GM19238 (cell line): Measurements from ENCODE around the gene HS3ST1.

Experiments
- DNase-seq: peaks from one replicate; pipeline ENCODE4 v3.0.0; 2011; ENCODE audit warnings: low spot score; ENCODE audit not compliant: insufficient read length

Gene HS3ST1

GRCh38 chr4:11435557-11435956, 6.9 kb upstream of the HS3ST1 start:
- DNase-seq = no peak

- DNase-seq = no peak
Measured at GRCh38 chr4:11431111-11431510, 2.4 kb upstream of the HS3ST1 start.

- DNase-seq = no peak
Measured at GRCh38 chr4:11430536-11430935, 1.8 kb upstream of the HS3ST1 start.

- DNase-seq = no peak
Measured at GRCh38 chr4:11429699-11430045, 978 bp upstream of the HS3ST1 start.

- peak; percentile 56 for DNase-seq
Measured at GRCh38 chr4:11428899-11429698, 405 bp upstream of the HS3ST1 start.

- no peak for DNase-seq
Measured at GRCh38 chr4:11427121-11427996, 1.3 kb downstream of the HS3ST1 start.

- DNase-seq = no peak
Measured at GRCh38 chr4:11426731-11427120, 2.0 kb downstream of the HS3ST1 start.

GRCh38 chr4:11426003-11426402, 2.7 kb downstream of the HS3ST1 start:
- DNase-seq = no peak

- DNase-seq = no peak
Measured at GRCh38 chr4:11424856-11425255, 3.8 kb downstream of the HS3ST1 start.

GRCh38 chr4:11424000-11424399, 4.7 kb downstream of the HS3ST1 start:
- no peak for DNase-seq

- no peak for DNase-seq
Measured at GRCh38 chr4:11423465-11423864, 5.2 kb downstream of the HS3ST1 start.

- DNase-seq = no peak
Measured at GRCh38 chr4:11421116-11421515, 7.6 kb downstream of the HS3ST1 start.

- no peak for DNase-seq
Measured at GRCh38 chr4:11420327-11420726, 8.4 kb downstream of the HS3ST1 start.

GRCh38 chr4:11418610-11419009, 10.1 kb downstream of the HS3ST1 start:
- no peak for DNase-seq

GRCh38 chr4:11416767-11417113, 12.0 kb downstream of the HS3ST1 start:
- no peak for DNase-seq

- no peak for DNase-seq
Measured at GRCh38 chr4:11416071-11416766, 12.5 kb downstream of the HS3ST1 start.

- no peak for DNase-seq
Measured at GRCh38 chr4:11415409-11416070, 13.2 kb downstream of the HS3ST1 start.

GRCh38 chr4:11412211-11412610, 16.5 kb downstream of the HS3ST1 start:
- no peak for DNase-seq

- no peak for DNase-seq
Measured at GRCh38 chr4:11409632-11410031, 19.1 kb downstream of the HS3ST1 start.

- DNase-seq = no peak
Measured at GRCh38 chr4:11408233-11408967, 20.3 kb downstream of the HS3ST1 start.

GRCh38 chr4:11407551-11407950, 21.1 kb downstream of the HS3ST1 start:
- no peak for DNase-seq
